Activated naive CD4-positive, alpha-beta T cell treated with anti-CD3 and anti-CD28 coated beads for 36 hours (primary cell): ENCODE measurements around the gene MINPP1. TPM values are rescaled to one million over a fixed set of nuclear protein-coding genes. Genes with fewer than 3 reads are reported as not detected.

ENCODE experiments used
- CTCF ChIA-PET: fragments of 350-600 bp; sonication (Branson Sonifier 250); formaldehyde crosslinking; loops from one replicate; lab custom pipeline; 2021; ENCODE audit warnings: antibody characterized with exemption; lab: Charles Lee
- DNase-seq: peaks from one replicate; pipeline ENCODE4 v3.0.0-alpha.2; 2020
- H3K27ac Mint-ChIP-seq: one replicate; pipeline ENCODE4 v1.8.0; 2021; ENCODE audit warnings: mild to moderate bottlenecking, mixed read lengths
- H3K27me3 Mint-ChIP-seq: one replicate; pipeline ENCODE4 v1.8.0; 2021; ENCODE audit warnings: low read depth, mixed read lengths
- H3K36me3 Mint-ChIP-seq: one replicate; pipeline ENCODE4 v1.8.0; 2021; ENCODE audit warnings: low read depth, mixed read lengths
- H3K4me1 Mint-ChIP-seq: one replicate; pipeline ENCODE4 v1.8.0; 2021; ENCODE audit warnings: low read depth, mixed read lengths
- H3K4me3 Mint-ChIP-seq: one replicate; pipeline ENCODE4 v1.8.0; 2021; ENCODE audit warnings: mild to moderate bottlenecking, moderate library complexity, mixed read lengths
- H3K9me3 Mint-ChIP-seq: one replicate; pipeline ENCODE4 v1.8.0; 2021; ENCODE audit warnings: mixed read lengths
- intact Hi-C: fragments of 100-400 bp; cut with micrococcal nuclease; formaldehyde crosslinking; loops from one replicate; pipeline ENCODE4 v1.15.1; 2023
- total RNA-seq, 2 experiments: library from RNA; stranded (reverse); gene quantifications; one replicate each; pipeline ENCODE4 v1.2.3, GENCODE V29; 2021

MINPP1 gene
- total RNA-seq, 2 experiments from 2014 or later: 5.3 to 5.8 TPM

DNA sequence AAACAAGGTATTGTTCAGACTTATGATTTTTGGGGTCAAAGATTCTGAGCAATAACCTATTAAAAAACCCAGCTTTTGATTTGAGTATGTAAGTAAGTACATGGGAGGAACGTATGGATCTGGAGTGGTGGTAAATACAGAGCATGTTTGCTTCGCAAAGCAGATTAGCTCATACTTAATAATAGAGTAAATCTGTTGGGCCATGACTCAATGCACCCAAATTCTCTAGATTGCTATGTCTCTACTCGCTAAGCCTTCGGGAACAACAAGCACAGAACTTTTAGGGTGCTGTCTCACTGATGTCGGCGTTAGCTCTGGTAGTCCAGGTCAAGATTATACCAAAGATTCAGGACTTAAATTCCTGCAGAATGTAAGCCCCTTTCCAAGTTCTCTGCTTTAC lies 807 bp upstream of the MINPP1 start:
- DNase-seq: no peak
- Mint-ChIP-seq H3K36me3 (no peaks in the 10 kb centered on the region), H3K9me3 (no peaks in the 10 kb centered on the region), H3K27ac (no peak overlapping the region), H3K27me3 (no peaks in the 10 kb centered on the region), H3K4me1 (peaks cover 37% of the 10 kb centered on the region), H3K4me3 (peak overlapping the region; percentile 89)
- CTCF ChIA-PET: interaction anchor here (0.5 to 1.1 kb wide), 7 partner anchors 12 to 1109 kb away, joined by 3 to 5 read pairs (median 4); partner anchors contain the start of gene ATAD1
- intact Hi-C loops: loop anchor here (2.0 kb wide), 1 partner anchor 301 kb away; no protein-coding TSS in a partner anchor

DNA sequence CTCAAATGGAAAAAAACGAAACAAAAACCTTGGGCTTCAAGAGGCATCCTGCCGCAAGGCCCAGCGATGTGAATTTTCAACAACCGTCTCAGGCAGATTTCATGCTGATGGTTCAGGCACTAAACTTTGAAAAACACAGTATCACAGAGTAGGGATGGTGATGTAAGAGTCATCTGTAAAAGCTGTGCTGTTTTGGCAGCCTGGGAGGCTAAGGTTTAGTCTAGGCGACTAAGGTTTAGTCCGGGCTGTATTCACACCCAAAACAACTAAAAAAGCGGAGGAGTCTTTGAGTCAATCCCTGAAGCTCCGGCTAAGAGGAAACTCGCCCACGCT lies 420 bp upstream of the MINPP1 start:
- CTCF ChIA-PET: interaction anchor here (0.6 to 1.8 kb wide), 8 partner anchors 11 to 1109 kb away, joined by 3 to 5 read pairs (median 4); partner anchors contain the start of gene ATAD1
- peak overlapping the region; percentile 48 for H3K27ac Mint-ChIP-seq
- no peaks in the 10 kb centered on the region for H3K27me3 Mint-ChIP-seq
- no peaks in the 10 kb centered on the region for H3K9me3 Mint-ChIP-seq
- DNase-seq: no peak
- intact Hi-C loops: loop anchor here (2.0 kb wide), 1 partner anchor 301 kb away; no protein-coding TSS in a partner anchor
- no peaks in the 10 kb centered on the region for H3K36me3 Mint-ChIP-seq
- H3K4me1 Mint-ChIP-seq: peaks cover 38% of the 10 kb centered on the region
- H3K4me3 Mint-ChIP-seq: peak overlapping the region; percentile 89

DNA sequence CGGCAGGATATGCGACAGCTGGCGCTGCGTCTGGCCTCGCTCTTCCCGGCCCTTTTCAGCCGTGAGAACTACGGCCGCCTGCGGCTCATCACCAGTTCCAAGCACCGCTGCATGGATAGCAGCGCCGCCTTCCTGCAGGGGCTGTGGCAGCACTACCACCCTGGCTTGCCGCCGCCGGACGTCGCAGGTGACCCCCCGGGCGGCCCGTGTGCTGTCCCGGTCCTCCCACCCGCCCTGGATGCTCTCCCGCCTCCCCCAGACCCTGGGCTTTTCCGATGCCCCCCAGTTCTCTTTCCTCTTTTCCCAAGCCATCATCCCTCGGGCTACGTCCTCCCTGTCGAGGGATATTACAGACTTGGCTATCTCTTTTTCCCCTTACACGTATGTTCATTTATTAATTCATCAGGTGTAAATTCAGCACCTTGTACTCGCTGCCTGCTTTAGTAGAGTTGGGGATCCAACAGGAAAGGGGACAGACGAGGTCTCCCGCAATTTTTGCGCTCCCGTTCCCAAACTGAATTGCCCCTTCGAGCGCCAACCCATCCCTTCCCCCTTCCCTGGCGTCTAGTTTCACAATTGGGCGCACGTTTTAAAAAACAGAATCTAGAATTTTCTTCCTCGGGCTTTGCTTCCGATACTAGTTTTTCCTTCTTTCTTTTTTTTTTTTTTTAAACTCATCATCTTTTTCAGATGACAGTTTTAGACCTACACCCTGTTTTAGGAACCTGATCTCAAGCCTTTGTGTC lies 846 bp downstream of the MINPP1 start:
- Mint-ChIP-seq H3K9me3 (no peaks in the 10 kb centered on the region), H3K4me1 (peaks cover 38% of the 10 kb centered on the region), H3K36me3 (peaks cover 2% of the 10 kb centered on the region), H3K27me3 (no peaks in the 10 kb centered on the region), H3K27ac (peak overlapping the region; percentile 35), H3K4me3 (peak overlapping the region; percentile 89)
- intact Hi-C loops: loop anchor here (2.0 kb wide), 1 partner anchor 303 kb away; no protein-coding TSS in a partner anchor
- DNase-seq: peak; percentile 62
- CTCF ChIA-PET: interaction anchor here (1.1 to 1.8 kb wide), 2 partner anchors 28 to 138 kb away, joined by 4 to 5 read pairs; no protein-coding TSS in a partner anchor

DNA sequence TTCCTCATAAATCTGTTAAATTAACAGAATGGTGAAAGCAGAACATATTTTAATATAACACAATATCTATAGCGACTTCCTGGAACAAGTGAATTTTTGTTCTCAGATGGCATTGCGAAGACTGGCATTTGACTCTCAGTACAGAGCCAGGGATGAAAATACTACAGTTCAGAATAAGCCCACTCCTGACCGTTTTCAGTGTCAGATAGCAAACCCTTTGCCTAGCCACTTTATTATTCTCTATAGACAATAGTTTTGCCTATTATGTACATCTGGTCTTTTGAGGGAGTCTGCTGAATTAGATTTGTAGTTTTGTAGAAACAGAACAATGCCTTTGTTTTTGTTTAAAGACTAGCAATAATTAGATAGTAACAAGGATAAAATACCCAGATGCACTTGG lies 2.3 kb downstream of the MINPP1 start:
- Mint-ChIP-seq H3K4me3 (no peak overlapping the region), H3K27me3 (no peaks in the 10 kb centered on the region), H3K36me3 (peaks cover 6% of the 10 kb centered on the region), H3K27ac (no peak overlapping the region), H3K4me1 (peaks cover 38% of the 10 kb centered on the region), H3K9me3 (no peaks in the 10 kb centered on the region)
- DNase-seq: no peak
- intact Hi-C loops: no loop called here
- CTCF ChIA-PET: no interaction called here

DNA sequence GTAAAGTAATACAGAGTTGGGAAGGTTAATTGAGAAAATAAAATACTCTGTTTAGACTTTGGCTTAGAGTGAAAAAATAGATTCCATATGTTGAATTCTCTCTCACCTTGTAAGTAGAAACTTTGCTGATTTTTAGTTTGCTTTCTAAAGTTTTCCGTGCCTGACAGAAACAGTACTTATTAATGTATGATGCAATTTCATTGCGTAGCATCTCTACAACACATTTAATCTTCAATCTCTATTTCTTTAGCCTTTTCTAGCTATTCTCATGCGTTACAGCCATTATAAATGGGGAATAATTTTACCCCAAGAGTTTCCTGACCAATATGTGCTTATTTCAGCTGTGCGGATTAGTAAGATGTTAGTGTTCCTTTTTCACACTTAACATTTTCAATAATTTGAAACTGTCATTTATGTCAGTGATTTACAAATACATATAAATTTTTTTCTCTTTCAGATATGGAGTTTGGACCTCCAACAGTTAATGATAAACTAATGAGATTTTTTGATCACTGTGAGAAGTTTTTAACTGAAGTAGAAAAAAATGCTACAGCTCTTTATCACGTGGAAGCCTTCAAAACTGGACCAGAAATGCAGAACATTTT lies 3.3 kb downstream of the MINPP1 start:
- CTCF ChIA-PET: no interaction called here
- intact Hi-C loops: no loop called here
- Mint-ChIP-seq H3K36me3 (peaks cover 6% of the 10 kb centered on the region), H3K27me3 (no peaks in the 10 kb centered on the region), H3K27ac (no peak overlapping the region), H3K4me1 (peaks cover 38% of the 10 kb centered on the region), H3K4me3 (no peak overlapping the region), H3K9me3 (no peaks in the 10 kb centered on the region)
- no peak for DNase-seq

DNA sequence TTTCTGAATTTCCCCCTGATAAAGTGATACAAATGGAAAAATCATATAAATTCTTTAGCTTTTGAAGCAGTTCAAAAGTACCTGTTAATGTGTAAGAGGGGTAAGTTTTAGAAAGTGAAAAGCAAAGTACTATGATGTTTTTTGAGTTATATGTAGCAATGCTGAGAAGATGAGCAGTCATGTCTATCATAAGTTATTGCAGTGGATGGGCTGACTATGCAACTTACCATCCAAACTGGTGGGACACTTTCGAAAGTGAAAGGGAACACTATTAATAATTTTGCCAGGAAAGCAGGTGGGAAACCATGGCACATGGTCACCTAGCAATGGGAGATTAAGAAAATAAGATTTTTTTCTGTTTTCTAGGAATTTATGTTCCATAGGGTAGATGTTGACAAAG lies 4.1 kb downstream of the MINPP1 start:
- H3K4me3 Mint-ChIP-seq: no peak overlapping the region
- H3K9me3 Mint-ChIP-seq: no peaks in the 10 kb centered on the region
- CTCF ChIA-PET: no interaction called here
- intact Hi-C loops: no loop called here
- H3K36me3 Mint-ChIP-seq: peaks cover 9% of the 10 kb centered on the region
- H3K4me1 Mint-ChIP-seq: peaks cover 34% of the 10 kb centered on the region
- no peak overlapping the region for H3K27ac Mint-ChIP-seq
- no peak for DNase-seq
- no peaks in the 10 kb centered on the region for H3K27me3 Mint-ChIP-seq

DNA sequence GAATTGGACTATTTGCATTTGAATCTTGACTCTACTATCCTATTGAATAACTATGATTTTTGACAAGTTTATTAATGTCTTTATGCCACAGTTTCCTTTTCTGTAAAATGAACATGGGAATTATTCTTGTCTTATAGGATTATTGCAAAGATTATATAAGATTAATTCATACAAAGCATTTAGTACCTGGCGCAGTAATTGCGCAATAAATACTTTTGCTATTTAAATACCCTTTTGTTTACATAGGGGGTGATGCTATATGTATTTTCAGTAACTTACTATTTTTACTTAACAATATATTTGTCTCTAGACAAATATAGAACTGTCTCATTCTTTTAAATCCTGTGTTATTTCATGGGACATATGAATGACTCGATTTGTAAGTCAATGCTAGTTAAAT lies 5.3 kb downstream of the MINPP1 start:
- intact Hi-C loops: no loop called here
- Mint-ChIP-seq H3K4me1 (peaks cover 29% of the 10 kb centered on the region), H3K27ac (no peak overlapping the region), H3K36me3 (peaks cover 11% of the 10 kb centered on the region), H3K4me3 (no peak overlapping the region), H3K9me3 (no peaks in the 10 kb centered on the region), H3K27me3 (no peaks in the 10 kb centered on the region)
- DNase-seq: no peak
- CTCF ChIA-PET: no interaction called here

DNA sequence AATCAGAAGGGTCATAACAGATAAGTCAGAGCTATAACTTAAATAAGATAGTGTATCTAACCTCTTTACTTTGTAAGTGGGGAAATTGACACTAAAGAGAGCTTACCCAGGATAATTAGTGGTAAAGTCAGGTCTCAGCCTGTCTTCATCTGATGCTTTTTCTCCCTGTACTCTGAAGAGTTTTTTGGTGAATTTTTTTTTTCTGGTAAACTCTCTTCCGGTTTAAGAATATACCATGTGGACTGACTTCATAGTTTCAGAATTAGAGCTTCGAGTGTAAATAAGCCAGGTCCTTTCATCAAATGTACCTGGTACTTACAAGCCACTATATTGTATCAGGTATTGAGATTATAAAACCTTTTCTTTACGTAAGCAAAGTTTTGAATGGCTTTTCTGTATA lies 6.8 kb downstream of the MINPP1 start:
- Mint-ChIP-seq H3K4me1 (peaks cover 19% of the 10 kb centered on the region), H3K9me3 (no peaks in the 10 kb centered on the region), H3K27me3 (no peaks in the 10 kb centered on the region), H3K36me3 (peaks cover 11% of the 10 kb centered on the region), H3K27ac (no peak overlapping the region), H3K4me3 (no peak overlapping the region)
- CTCF ChIA-PET: no interaction called here
- DNase-seq: no peak
- intact Hi-C loops: no loop called here

DNA sequence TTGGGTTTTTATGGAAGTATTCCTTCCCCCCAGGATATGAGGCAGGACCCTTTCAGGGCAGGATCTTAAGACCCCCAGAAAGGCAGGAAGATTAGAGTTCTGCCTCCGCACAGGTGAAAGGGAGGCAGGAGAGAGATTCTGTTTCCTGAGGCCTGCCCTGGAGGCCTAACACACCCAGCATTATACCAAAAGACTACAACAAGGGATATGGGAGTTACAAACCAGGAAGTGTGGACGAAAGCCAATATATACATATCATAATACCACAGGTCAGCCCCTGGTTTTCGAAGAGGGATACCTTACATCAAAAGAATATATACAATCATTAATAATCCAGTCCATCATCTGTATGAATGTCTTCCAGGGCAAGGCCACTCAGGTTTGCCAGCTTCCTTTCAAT lies 14.2 kb downstream of the MINPP1 start:
- no peaks in the 10 kb centered on the region for H3K9me3 Mint-ChIP-seq
- H3K27me3 Mint-ChIP-seq: no peaks in the 10 kb centered on the region
- DNase-seq: no peak
- CTCF ChIA-PET: no interaction called here
- intact Hi-C loops: no loop called here
- peaks cover 19% of the 10 kb centered on the region for H3K36me3 Mint-ChIP-seq
- H3K27ac Mint-ChIP-seq: no peak overlapping the region
- H3K4me3 Mint-ChIP-seq: no peak overlapping the region
- peaks cover 2% of the 10 kb centered on the region for H3K4me1 Mint-ChIP-seq

DNA sequence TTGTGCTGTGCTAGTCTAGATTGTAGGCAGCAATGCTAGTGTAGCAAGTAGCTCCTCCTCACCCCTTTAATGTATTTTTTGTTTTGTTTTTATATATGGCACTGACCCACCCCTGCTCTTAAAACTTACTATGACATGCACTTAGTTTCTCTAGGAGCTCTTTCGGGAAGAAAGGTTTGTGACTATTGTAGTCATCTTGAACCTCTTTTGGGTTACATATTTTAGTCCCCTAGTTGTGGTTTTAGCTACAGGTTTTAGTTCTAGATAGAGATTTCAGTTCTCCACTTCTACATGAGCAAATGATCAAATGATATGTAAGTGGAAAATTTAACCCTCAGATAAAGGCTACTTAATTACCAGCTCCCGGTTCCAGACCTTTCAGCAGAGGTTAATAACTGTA lies 14.9 kb downstream of the MINPP1 start:
- CTCF ChIA-PET: no interaction called here
- Mint-ChIP-seq H3K4me1 (peaks cover 4% of the 10 kb centered on the region), H3K36me3 (peaks cover 21% of the 10 kb centered on the region), H3K9me3 (no peaks in the 10 kb centered on the region), H3K27ac (no peak overlapping the region), H3K4me3 (no peak overlapping the region), H3K27me3 (no peaks in the 10 kb centered on the region)
- intact Hi-C loops: no loop called here
- no peak for DNase-seq

DNA sequence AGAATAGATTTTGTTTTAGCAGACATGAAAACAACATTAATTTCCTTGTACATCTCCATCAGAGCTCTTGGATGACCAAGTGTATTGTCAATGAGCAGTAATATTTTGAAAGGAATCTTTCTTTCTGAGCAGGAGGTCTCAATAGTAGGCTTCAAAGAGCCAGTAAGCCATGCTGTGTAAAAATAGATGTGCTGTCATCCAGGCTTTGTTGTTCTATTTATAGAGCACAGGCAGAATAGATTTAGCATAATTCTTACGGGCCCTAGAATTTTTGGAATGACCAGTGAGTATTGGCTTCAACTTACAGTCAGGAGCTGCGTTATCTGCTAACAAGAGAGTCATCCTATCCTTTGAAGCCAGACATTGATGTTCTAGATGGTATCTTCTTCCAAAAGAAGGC lies 19.0 kb downstream of the MINPP1 start:
- peaks cover 44% of the 10 kb centered on the region for H3K36me3 Mint-ChIP-seq
- intact Hi-C loops: no loop called here
- H3K27ac Mint-ChIP-seq: no peak overlapping the region
- H3K4me3 Mint-ChIP-seq: no peak overlapping the region
- peaks cover 9% of the 10 kb centered on the region for H3K9me3 Mint-ChIP-seq
- no peaks in the 10 kb centered on the region for H3K27me3 Mint-ChIP-seq
- peaks cover 3% of the 10 kb centered on the region for H3K4me1 Mint-ChIP-seq
- CTCF ChIA-PET: interaction anchor here (1.3 kb wide), 1 partner anchor 20 kb away, joined by 5 read pairs; no protein-coding TSS in a partner anchor
- DNase-seq: no peak

DNA sequence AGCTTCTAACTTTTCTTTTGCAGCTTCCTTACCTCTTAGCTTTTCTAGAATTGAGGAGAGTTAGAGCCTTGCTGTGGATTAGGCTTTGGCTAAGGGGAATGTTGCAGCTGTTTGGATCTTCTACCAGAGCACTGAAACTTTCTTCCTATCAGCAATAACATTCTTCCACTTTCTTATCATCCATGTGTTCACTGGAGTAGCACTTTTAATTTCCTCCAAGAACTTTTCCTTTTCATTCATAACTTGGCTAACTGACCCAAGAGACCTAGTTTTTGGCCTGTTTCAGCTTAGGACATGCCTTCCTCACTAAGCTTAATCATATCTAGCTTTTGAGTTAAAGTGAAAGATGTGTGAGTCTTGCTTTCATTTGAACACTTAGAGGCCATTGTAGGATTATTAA lies 19.6 kb downstream of the MINPP1 start:
- intact Hi-C loops: no loop called here
- CTCF ChIA-PET: interaction anchor here (1.3 kb wide), 1 partner anchor 20 kb away, joined by 5 read pairs; no protein-coding TSS in a partner anchor
- Mint-ChIP-seq H3K9me3 (peaks cover 9% of the 10 kb centered on the region), H3K36me3 (peaks cover 48% of the 10 kb centered on the region), H3K4me1 (peaks cover 2% of the 10 kb centered on the region), H3K27me3 (no peaks in the 10 kb centered on the region), H3K27ac (no peak overlapping the region), H3K4me3 (no peak overlapping the region)
- no peak for DNase-seq
